PC-9 (cell line): ENCODE data around the gene ZBTB7C. TPM values are rescaled to one million over a fixed set of nuclear protein-coding genes. Genes with fewer than 3 reads are reported as not detected.

Source experiments
- BruUV-seq: library from RNA; stranded (reverse); fragments of 400-500 nt; replicated peaks from 2 replicates; lab custom pipeline; 2021; lab: Mats Ljungman, UMichigan
- CTCF ChIA-PET: fragments of 300-600 bp; sonication (Branson Sonifier 250); formaldehyde crosslinking; loops from one replicate; lab custom pipeline; 2022; ENCODE audit warnings: antibody characterized with exemption; lab: Charles Lee
- POLR2A ChIA-PET: fragments of 300-600 bp; sonication (Branson Sonifier 250); formaldehyde crosslinking; loops from one replicate; lab custom pipeline; 2022; ENCODE audit warnings: antibody characterized with exemption; ENCODE audit not compliant: unreplicated experiment; lab: Charles Lee
- DNase-seq, 2 experiments: peaks; one replicate each; pipeline versions ENCODE4 v3.0.0 to v3.0.0-alpha.2; 2015 to 2022; ENCODE audit warnings: mixed read lengths in 1 of 2
- H2AFZ ChIP-seq: fragments of 200-600 bp; sonication (generic); 2 replicates; pipeline ENCODE4 v1.8.1; 2017; ENCODE audit warnings: antibody characterized with exemption
- H3F3A ChIP-seq: fragments of 200-600 bp; sonication (generic); 2 replicates; pipeline ENCODE4 v1.8.1; 2017; ENCODE audit warnings: antibody characterized with exemption, mild to moderate bottlenecking, low read depth; ENCODE audit not compliant: insufficient read depth
- H3K27ac ChIP-seq: fragments of 200-600 bp; sonication (generic); 2 replicates; pipeline ENCODE4 v1.6.1; 2016; ENCODE audit warnings: mixed run types
- H3K27me3 ChIP-seq: fragments of 200-600 bp; sonication (generic); 2 replicates; pipeline ENCODE4 v1.6.1; 2016; ENCODE audit warnings: low read depth, mixed run types; ENCODE audit not compliant: insufficient read depth
- H3K36me3 ChIP-seq: fragments of 200-600 bp; sonication (generic); 2 replicates; pipeline ENCODE4 v1.6.1; 2016; ENCODE audit warnings: low read depth, mixed run types
- H3K4me1 ChIP-seq: fragments of 200-600 bp; sonication (generic); replicated peaks from 2 replicates; pipeline ENCODE4 v1.6.1; 2016; ENCODE audit warnings: mixed run types; ENCODE audit not compliant: insufficient read depth
- H3K4me2 ChIP-seq: fragments of 200-600 bp; sonication (generic); 2 replicates; pipeline ENCODE4 v1.6.1; 2017; ENCODE audit warnings: mixed run types
- H3K4me3 ChIP-seq: fragments of 200-600 bp; sonication (generic); 2 replicates; pipeline ENCODE4 v1.6.1; 2016; ENCODE audit warnings: mixed run types
- H3K79me2 ChIP-seq: fragments of 200-600 bp; sonication (generic); 2 replicates; pipeline ENCODE4 v1.6.1; 2017; ENCODE audit warnings: low read depth, mixed run types
- H3K9me2 ChIP-seq: fragments of 200-600 bp; sonication (generic); 2 replicates; pipeline ENCODE4 v1.8.1; 2017; ENCODE audit warnings: mild to moderate bottlenecking; ENCODE audit not compliant: insufficient read depth
- H3K9me3 ChIP-seq: fragments of 200-600 bp; sonication (generic); 2 replicates; pipeline ENCODE4 v1.8.1; 2016; ENCODE audit warnings: low read depth; ENCODE audit not compliant: insufficient read depth
- H4K20me1 ChIP-seq: fragments of 200-600 bp; sonication (generic); 2 replicates; pipeline ENCODE4 v1.8.1; 2017; ENCODE audit not compliant: insufficient read depth
- EZH2 ChIP-seq: fragments of 200-600 bp; sonication (generic); IDR thresholded peaks from 2 replicates; pipeline ENCODE4 v1.8.0; 2017; ENCODE audit warnings: antibody characterized with exemption, low read depth
- intact Hi-C: fragments of 100-400 bp; cut with micrococcal nuclease; formaldehyde crosslinking; loops from one replicate; pipeline ENCODE4 v1.10.0; 2022; ENCODE audit not compliant: unreplicated experiment
- total RNA-seq: library from RNA; stranded (reverse); gene quantifications from 2 replicates; pipeline ENCODE4 v1.2.3, GENCODE V29; 2021
- TF ChIP-seq, protein P1 (sequence below): fragments of 200-600 bp; sonication (generic); conservative IDR thresholded peaks from 2 replicates; pipeline ENCODE4 v1.6.1; 2017; ENCODE audit warnings: mixed run types, antibody characterized with exemption, mild to moderate bottlenecking, moderate library complexity

Gene ZBTB7C
- total RNA-seq, 1 experiment from 2014 or later: not detected

DNA sequence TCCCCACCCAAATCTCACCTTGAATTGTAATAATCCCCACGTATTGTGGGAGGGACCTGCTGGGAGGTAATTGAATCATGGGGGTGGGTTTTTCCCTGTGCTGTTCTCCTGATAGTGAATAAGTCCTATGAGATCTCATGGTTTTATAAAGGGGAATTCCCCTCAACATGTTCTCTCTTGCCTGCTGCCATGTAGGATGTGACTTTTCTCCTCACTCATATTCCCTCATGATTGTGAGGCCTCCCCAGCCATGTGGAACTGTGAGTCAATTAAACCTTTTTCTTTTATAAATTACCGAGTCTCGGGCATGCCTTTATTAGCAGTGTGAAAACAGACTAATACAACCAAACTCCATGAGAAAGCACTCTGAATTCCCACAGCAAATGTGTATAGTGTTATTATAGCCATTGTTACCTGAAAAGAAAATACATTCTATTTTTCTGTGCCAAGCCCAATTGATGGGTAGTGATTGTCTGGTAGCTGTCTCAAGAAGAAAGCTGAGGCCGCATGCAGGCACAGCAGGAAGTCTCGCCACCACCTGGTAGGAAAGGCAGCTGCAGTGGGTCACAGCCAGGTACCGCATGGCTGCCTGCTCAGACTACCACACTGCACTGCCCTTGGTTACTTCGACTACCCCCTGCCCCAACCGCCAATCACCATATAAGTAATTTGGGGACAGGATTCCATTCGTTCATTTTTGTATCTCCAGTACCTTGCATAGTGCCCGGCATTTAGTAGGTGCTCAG is 10.3 kb upstream of the ZBTB7C start:
- intact Hi-C loops: loop anchor here (10.0 kb wide), 1 partner anchor 185 kb away; no protein-coding TSS in a partner anchor

DNA sequence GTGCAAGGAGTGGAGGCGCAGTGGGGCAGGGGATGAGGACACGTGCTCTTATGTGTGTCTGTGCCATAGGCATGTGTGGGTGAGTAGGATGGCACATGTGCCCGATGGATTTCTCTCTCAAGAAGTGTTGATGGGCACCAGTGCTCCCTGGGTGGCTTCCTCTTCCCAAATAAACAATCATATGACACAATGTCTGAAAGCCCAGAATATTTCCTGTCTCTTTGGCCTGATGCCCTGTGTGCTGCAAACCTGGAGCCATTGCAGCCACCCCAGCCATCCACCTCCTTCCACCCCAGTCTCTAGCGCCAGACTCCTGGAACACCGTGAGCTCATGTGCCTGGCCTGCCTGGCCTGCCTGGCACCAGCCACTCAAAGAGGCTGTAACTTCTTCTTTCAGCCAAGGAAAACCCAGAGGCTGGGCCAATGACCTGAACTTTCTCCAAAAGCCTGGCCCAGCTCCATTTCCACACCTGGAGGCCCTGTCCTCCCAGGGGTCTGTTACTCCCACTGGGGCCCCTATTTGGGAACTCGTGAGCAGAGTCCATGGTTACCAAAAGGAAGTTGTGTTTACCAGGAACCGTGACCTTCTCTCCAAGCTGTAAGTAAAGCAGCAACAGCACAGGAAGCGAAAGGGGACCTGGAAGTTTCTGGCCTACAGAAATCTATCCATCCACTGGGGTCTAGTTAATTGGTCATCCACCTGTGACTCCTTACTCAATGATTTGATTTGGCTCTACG is 9.5 kb upstream of the ZBTB7C start:
- no peaks in the 10 kb centered on the region for H3K27me3 ChIP-seq
- H3K4me2 ChIP-seq: no peak overlapping the region
- H3K36me3 ChIP-seq: no peaks in the 10 kb centered on the region
- no peak for TF ChIP-seq EZH2
- TF ChIP-seq, protein P1, sequence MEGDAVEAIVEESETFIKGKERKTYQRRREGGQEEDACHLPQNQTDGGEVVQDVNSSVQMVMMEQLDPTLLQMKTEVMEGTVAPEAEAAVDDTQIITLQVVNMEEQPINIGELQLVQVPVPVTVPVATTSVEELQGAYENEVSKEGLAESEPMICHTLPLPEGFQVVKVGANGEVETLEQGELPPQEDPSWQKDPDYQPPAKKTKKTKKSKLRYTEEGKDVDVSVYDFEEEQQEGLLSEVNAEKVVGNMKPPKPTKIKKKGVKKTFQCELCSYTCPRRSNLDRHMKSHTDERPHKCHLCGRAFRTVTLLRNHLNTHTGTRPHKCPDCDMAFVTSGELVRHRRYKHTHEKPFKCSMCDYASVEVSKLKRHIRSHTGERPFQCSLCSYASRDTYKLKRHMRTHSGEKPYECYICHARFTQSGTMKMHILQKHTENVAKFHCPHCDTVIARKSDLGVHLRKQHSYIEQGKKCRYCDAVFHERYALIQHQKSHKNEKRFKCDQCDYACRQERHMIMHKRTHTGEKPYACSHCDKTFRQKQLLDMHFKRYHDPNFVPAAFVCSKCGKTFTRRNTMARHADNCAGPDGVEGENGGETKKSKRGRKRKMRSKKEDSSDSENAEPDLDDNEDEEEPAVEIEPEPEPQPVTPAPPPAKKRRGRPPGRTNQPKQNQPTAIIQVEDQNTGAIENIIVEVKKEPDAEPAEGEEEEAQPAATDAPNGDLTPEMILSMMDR: no peak
- no peaks in the 10 kb centered on the region for H4K20me1 ChIP-seq
- no peaks in the 10 kb centered on the region for H3F3A ChIP-seq
- no peak overlapping the region for H2AFZ ChIP-seq
- H3K4me1 ChIP-seq: no peaks in the 10 kb centered on the region
- no TSS peak for BruUV-seq
- no peaks in the 10 kb centered on the region for H3K9me2 ChIP-seq
- no peak overlapping the region for H3K27ac ChIP-seq
- no peak overlapping the region for H3K4me3 ChIP-seq
- ChIA-PET CTCF (no interaction called here), POLR2A (no interaction called here)
- H3K9me3 ChIP-seq: no peaks in the 10 kb centered on the region
- intact Hi-C loops: loop anchor here (10.0 kb wide), 1 partner anchor 184 kb away; no protein-coding TSS in a partner anchor
- no peaks in the 10 kb centered on the region for H3K79me2 ChIP-seq
- DNase-seq: no peak

More for the DNA sequence above, 10.3 kb upstream of the ZBTB7C start:
- BruUV-seq: no TSS peak
- CTCF ChIA-PET: no interaction called here
- POLR2A ChIA-PET: no interaction called here
- Histone ChIP-seq H3K4me1 (no peaks in the 10 kb centered on the region), H3K36me3 (no peaks in the 10 kb centered on the region), H3K79me2 (no peaks in the 10 kb centered on the region), H3K27me3 (no peaks in the 10 kb centered on the region; the same call in 1 of the 2 replicates), H3K27ac (no peak overlapping the region), H3K9me2 (no peaks in the 10 kb centered on the region), H3F3A (no peaks in the 10 kb centered on the region), H3K4me2 (no peak overlapping the region), H2AFZ (no peak overlapping the region), H3K9me3 (no peaks in the 10 kb centered on the region), H4K20me1 (no peaks in the 10 kb centered on the region), H3K4me3 (no peak overlapping the region)
- TF ChIP-seq EZH2: no peak
- TF ChIP-seq, protein P1: no peak
- no peak for DNase-seq

DNA sequence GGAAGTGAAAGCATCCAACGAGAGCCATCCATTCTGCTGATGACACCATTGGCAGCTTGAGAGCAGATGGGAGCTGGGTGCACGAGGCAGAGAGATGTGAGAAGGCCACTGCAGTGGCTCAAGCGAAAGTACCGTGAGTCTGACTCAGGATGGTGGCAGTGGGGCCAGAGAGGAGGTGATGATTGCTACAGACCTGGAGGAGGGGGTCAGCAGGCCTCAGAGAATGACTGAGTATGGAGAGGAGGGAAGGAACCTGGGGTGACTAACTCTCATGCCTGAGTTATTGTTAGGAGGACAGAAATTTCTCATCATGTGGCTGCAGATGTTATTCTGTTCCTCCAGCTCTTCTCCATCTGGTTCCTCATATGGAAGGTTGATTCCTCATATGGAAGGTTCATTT is 8.8 kb upstream of the ZBTB7C start:
- Histone ChIP-seq H4K20me1 (no peaks in the 10 kb centered on the region), H3K27me3 (no peaks in the 10 kb centered on the region), H3K36me3 (no peaks in the 10 kb centered on the region), H3K27ac (no peak overlapping the region), H3F3A (no peaks in the 10 kb centered on the region), H3K79me2 (no peaks in the 10 kb centered on the region), H3K4me2 (no peak overlapping the region), H3K4me1 (no peaks in the 10 kb centered on the region), H3K9me2 (no peaks in the 10 kb centered on the region), H3K9me3 (no peaks in the 10 kb centered on the region), H2AFZ (no peak overlapping the region), H3K4me3 (no peak overlapping the region)
- intact Hi-C loops: loop anchor here (10.0 kb wide), 1 partner anchor 183 kb away; no protein-coding TSS in a partner anchor
- CTCF ChIA-PET: no interaction called here
- no peak for DNase-seq
- POLR2A ChIA-PET: no interaction called here
- TF ChIP-seq, protein P1: no peak
- TF ChIP-seq EZH2: no peak
- BruUV-seq: no TSS peak
